K562 (cell line): ENCODE results near the gene MARVELD1. TPM values are rescaled to one million over a fixed set of nuclear protein-coding genes. Genes with fewer than 3 reads are reported as not detected.
A peak's percentile ranks its signal among the peaks of the same experiment; 100 is the strongest.

ENCODE experiments used
- ATF6 ChIP-seq: sonication (generic); formaldehyde crosslinking; IDR thresholded peaks from 2 replicates; pipeline ENCODE4 v1.4.0; 2020; ENCODE audit warnings: mild to moderate bottlenecking, missing genetic modification reagents
- DDX20 ChIP-seq: fragments of 450-650 bp; IDR thresholded peaks from 2 replicates; pipeline ENCODE4 v1.6.1; 2016; ENCODE audit warnings: missing genetic modification characterization, low read depth, mild to moderate bottlenecking, missing compliant biosample characterization, moderate library complexity
- EWSR1 ChIP-seq: fragments of 450-650 bp; IDR thresholded peaks from 2 replicates; pipeline ENCODE4 v1.6.1; 2018; ENCODE audit warnings: borderline replicate concordance, mild to moderate bottlenecking, low read depth, moderate library complexity; ENCODE audit not compliant: partially characterized antibody
- HDGF ChIP-seq: fragments of 450-650 bp; IDR thresholded peaks from 2 replicates; pipeline ENCODE4 v1.6.1; 2016
- LEF1 ChIP-seq: fragments of 450-650 bp; IDR thresholded peaks from 2 replicates; pipeline ENCODE4 v1.6.1; 2016; ENCODE audit warnings: mild to moderate bottlenecking
- MAFK ChIP-seq: IDR thresholded peaks from 2 replicates; pipeline ENCODE4 v1.6.1; 2011; ENCODE audit warnings: low read length, improper control_type of control experiment
- MEF2A ChIP-seq: IDR thresholded peaks from 2 replicates; pipeline ENCODE4 v1.6.1; 2011; ENCODE audit warnings: low read depth, mild to moderate bottlenecking, low read length, moderate library complexity; ENCODE audit not compliant: control insufficient read depth
- NR2F6 ChIP-seq: fragments of 450-650 bp; formaldehyde crosslinking; IDR thresholded peaks from 2 replicates; pipeline ENCODE4 v1.4.0; 2020; ENCODE audit warnings: mild to moderate bottlenecking
- POLR2H ChIP-seq: IDR thresholded peaks from 2 replicates; pipeline ENCODE4 v1.6.1; 2016; ENCODE audit warnings: missing genetic modification characterization, low read depth, mild to moderate bottlenecking, control low read depth, missing compliant biosample characterization, moderate library complexity
- POLR3A ChIP-seq: IDR thresholded peaks from 2 replicates; pipeline ENCODE4 v1.6.1; 2011; ENCODE audit warnings: borderline replicate concordance, mild to moderate bottlenecking, moderate library complexity; ENCODE audit not compliant: insufficient read length, insufficient read depth; ENCODE audit errors: extremely low read depth
- SMAD1 ChIP-seq: fragments of 150-350 bp; IDR thresholded peaks from 2 replicates; pipeline ENCODE4 v1.6.1; 2014; ENCODE audit warnings: low read length, low read depth; ENCODE audit not compliant: partially characterized antibody
- TCFL5 ChIP-seq: fragments of 250-450 bp; sonication (Bioruptor Pico); conservative IDR thresholded peaks from 2 replicates; pipeline ENCODE4 v1.6.1; 2021; ENCODE audit warnings: mild to moderate bottlenecking, moderate library complexity, matching md5 sums
- TEAD4 ChIP-seq, 2 experiments: sonication (generic) in 1 of 2; formaldehyde crosslinking in 1 of 2; IDR thresholded peaks; 2 replicates each; pipeline versions ENCODE4 v1.6.1 to v1.8.0; 2012 to 2022; ENCODE audit warnings: borderline replicate concordance in 1 of 2, inconsistent platforms in 1 of 2, low read length in 1 of 2, mild to moderate bottlenecking in 1 of 2, missing genetic modification reagents in 1 of 2
- XRCC5 ChIP-seq: fragments of 200-400 bp; formaldehyde crosslinking; IDR thresholded peaks from 2 replicates; pipeline ENCODE4 v1.6.1; 2017; ENCODE audit warnings: low read depth, mild to moderate bottlenecking, low read length
- ZBTB5 ChIP-seq: fragments of 450-650 bp; IDR thresholded peaks from 2 replicates; pipeline ENCODE4 v1.6.1; 2017; ENCODE audit warnings: antibody characterized with exemption
- ZEB2 ChIP-seq: fragments of 450-650 bp; IDR thresholded peaks from 2 replicates; pipeline ENCODE4 v1.6.1; 2016
- ZNF384 ChIP-seq: IDR thresholded peaks from 2 replicates; pipeline ENCODE4 v1.6.1; 2012; ENCODE audit warnings: low read depth, low read length, improper control_type of control experiment
- ZNF592 ChIP-seq: fragments of 450-650 bp; IDR thresholded peaks from 2 replicates; pipeline ENCODE4 v1.6.1; 2017; ENCODE audit warnings: antibody characterized with exemption, mild to moderate bottlenecking
- ZNF695 ChIP-seq: fragments of 450-650 bp; formaldehyde crosslinking; IDR thresholded peaks from 2 replicates; pipeline ENCODE4 v1.4.0; 2020; ENCODE audit warnings: mild to moderate bottlenecking, moderate library complexity
- polyA plus RNA-seq, 8 experiments: library from polyadenylated mRNA; depleted of rRNA in 4 of 8; stranded (reverse) in 5 of 8; unstranded in 3 of 8; fragments of >200 nt; fragmentation: Nextera tagmentation in 2 of 8; fragmentation: Illumina TruSeq in 1 of 8; extraction: Ambion mirVana in 2 of 8; extraction: Trizol in 1 of 8; gene quantifications; 2 replicates each; pipeline versions ENCODE4 v1.2.1 to v1.2.3, GENCODE V29; 2011 to 2014; ENCODE audit warnings: inconsistent platforms in 1 of 8, missing spikeins in 1 of 8
- total RNA-seq, 7 experiments: library from RNA; depleted of rRNA in 6 of 7; stranded (reverse); fragments of >200 nt in 6 of 7; fragmentation: Illumina TruSeq in 2 of 7; extraction: Trizol in 2 of 7; gene quantifications; 2 replicates each; pipeline versions ENCODE4 v1.2.1 to v1.2.3, GENCODE V29; 2011 to 2021; ENCODE audit warnings: low replicate concordance in 1 of 7

Gene MARVELD1
- total and polyA plus RNA-seq, 9 of the 15 experiments (the other 6 are each of a cell fraction or from before 2014, with no cell fraction given): 2.7 to 12.5 (median 5.3) TPM

GRCh38 chr10:97686962-97687784 is 26.4 kb upstream of the MARVELD1 start, which contains the start of gene AVPI1 (continued):
- TF ChIP-seq DDX20 (tag) (no peak), ZEB2 (no peak), TEAD4 (IDR thresholded peaks at IDR 0.05; ENCODE audit: low read length) (peak; percentile 91), TEAD4 (CRISPR knock-in tag; IDR thresholded peaks at IDR 0.05; ENCODE audit: borderline replicate concordance) (peak; percentile 96), ZNF592 (peak; percentile 89), HDGF (no peak), TCFL5 (CRISPR knock-in tag) (no peak), POLR3A (no peak), MEF2A (no peak), ZNF695 (no peak), POLR2H (no peak; the same call in 1 of the 2 replicates), LEF1 (no peak), MAFK (no peak), ATF6 (CRISPR knock-in tag) (no peak), XRCC5 (0 out of 2 replicates have a peak, but pooled peaks have one; percentile 25), ZBTB5 (no peak), ZNF384 (no peak), SMAD1 (no peak), EWSR1 (no peak), NR2F6 (CRISPR knock-in tag) (no peak)
